ENCODE data around the gene FEM1B.

FEM1B gene

DNA sequence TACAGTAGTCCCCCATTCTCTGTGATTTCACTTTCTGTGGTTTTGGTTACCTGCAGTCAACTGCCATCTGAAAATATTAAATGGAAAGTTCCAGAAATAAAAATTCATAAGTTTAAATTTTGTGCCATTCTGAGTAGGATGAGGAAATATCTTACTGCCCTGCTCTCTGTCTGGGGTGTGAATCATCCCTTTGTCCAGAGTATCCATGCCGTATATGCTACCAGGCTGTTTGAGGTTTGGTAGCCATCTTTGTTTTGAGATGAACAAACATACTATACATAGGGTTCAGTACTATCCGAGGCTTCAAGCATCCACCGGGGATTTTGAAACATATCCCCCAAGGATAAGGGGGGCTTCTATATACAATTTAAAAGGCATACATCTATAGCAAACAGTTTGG is 16.3 kb upstream of the FEM1B start:
- DNase-seq: no peak

DNA sequence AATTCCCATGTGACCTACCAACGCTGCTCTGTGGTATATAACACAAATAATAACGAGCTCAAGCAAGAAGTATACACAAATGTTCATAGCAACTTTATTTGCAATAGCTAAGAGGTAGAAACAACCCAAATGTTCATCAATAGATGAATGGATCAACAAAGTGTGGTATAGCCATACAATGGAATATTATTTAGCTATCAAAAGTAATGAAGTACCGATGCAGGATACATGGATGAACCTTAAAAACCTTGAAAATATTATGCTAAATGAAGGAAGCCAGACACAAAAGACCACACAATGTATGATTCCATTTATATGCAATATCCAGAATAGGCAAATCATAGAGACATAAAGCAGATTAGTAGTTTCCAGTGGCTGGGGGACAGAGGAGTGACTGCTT is 15.6 kb upstream of the FEM1B start:
- DNase-seq: no peak

DNA sequence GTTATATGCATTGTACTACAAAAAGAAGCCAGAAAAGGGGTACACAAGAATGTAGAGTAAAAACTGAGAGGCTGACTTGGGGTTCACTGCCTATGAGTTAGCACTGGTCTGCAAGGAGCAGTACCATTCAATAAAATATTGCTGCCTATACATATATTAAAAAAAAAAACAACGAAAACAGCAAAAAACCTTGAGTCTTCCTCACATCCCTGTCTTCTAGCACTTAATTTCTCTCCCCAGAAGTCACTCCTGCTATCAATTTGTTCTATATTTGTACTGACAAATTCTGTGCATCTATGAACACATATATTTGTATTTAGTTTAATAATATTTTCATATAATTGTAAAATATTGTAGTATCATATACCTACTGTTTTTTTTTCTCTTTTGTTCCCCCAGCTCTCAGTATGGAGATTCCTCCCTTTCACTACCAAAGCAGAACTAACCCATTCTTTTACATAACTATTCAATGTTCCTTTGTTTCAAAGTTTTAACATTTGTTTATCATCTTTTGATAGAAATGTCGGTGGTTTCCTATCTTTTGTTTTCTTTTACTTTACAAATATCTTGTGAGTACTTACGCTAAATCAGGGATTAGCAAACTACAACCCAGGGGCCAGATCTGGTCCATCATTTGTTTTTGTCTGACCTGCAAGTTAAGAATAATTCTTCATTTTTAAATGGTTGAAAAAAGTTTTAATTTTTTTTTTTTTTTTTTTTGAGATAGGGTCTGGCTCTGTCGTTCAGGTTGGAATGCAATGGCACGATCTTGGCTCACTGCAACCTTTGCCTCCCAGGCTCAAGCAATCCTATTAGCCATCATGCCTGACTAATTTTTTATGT is 14.8 kb upstream of the FEM1B start:
- no peak for DNase-seq

DNA sequence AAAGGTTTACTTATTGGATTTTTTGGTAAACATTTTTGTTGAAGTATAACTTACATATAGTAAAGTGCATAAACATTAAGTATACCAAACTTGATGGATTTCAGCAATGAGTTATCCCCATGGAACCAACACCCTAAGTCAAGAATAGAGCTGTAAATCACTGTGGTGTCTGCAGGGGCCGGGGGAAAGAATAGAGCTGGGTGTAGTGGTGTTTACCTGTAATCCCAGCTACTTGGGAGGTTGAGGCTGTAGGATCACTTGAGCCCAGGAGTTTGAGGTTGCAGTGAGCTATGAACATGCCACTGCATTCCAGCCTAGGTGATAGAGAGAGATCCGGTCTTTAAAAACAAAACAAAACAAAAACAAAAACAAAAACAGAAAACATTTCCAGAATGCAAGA is 13.3 kb upstream of the FEM1B start:
- no peak for DNase-seq

DNA sequence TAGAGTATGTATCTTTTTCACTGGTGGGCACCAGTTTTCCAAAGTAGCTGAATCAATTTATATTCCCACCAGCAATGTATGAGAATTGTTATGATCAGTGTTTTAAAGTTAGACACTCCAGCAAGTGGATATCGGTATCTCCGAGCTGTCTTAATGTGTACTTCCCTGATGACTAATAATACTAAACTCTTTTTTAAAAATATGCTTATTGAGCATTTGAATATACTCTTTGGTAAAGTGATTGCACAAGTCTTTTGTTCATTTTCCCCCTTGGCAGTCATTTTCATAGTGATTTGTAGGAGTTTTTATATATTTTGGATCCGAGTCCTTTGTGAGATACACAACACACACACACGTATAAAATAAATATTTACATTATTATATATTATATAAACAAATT is 12.5 kb upstream of the FEM1B start:
- DNase-seq: no peak

DNA sequence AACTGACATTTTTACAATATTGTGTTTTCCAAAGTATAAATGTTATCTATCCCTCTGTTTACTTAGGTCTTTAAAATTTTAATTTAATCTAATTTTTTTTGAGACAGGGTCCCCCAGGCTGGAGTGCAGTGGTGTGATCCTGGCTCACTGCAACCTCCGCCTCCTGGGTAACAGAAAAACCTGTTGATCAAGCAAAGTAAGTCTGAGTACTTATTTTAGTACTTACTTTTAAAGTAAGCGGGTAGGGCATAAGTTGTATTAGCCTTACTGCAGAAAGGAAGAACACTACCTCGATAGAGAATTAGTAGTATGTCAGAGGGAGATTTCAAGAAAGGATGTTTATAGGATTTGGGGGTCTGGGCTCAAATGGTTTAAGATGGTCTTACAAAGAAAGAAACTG is 11.9 kb upstream of the FEM1B start:
- DNase-seq: no peak

DNA sequence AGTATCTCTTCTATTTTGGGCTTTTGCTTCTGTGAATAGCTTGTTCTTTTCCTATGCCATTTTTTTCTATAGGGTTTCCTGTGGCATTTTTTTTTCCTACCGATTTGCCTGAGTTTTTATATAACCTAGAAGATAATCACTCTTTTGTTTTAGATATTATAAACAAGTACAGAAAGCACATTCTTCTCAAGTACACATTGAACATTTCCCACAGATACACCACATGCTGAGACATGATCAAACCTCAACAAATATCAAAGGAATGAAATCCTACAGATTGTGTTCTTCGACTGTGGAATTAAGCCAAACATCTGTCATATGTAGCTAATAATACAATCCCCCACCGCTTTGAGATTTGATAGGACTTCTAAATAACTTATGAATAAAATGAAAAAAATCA is 9.1 kb upstream of the FEM1B start:
- no peak for DNase-seq

DNA sequence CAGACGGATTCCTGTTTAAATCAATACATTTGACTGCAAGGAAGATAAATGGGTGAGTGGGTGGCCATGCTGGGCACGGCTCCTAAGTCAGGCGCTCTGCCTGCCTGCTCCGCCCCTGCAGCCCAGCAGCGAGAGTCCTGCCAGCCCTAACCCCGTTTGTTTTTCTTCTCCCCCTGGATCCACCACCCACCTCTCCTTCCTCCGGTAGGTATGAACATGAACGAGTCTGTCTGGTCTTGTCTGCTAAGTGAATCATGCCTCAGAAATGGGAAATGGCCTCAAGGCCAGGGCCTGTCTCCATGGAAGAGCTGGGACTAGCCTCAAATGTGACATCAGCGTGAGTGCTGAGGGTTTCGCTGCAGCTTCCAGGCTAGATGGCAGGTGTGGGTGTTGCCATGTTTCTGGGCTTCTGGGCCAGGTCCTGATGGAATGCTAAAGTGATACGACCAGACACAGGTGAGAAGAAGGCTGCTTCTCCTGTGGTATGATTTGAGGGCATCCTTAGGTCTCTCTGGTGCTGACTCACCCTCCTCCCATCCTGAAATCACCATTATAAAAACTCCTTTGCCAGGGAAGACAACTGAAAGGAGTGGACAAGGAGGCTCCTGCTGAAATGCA is 5.6 kb upstream of the FEM1B start:
- peak; percentile 83 for DNase-seq

DNA sequence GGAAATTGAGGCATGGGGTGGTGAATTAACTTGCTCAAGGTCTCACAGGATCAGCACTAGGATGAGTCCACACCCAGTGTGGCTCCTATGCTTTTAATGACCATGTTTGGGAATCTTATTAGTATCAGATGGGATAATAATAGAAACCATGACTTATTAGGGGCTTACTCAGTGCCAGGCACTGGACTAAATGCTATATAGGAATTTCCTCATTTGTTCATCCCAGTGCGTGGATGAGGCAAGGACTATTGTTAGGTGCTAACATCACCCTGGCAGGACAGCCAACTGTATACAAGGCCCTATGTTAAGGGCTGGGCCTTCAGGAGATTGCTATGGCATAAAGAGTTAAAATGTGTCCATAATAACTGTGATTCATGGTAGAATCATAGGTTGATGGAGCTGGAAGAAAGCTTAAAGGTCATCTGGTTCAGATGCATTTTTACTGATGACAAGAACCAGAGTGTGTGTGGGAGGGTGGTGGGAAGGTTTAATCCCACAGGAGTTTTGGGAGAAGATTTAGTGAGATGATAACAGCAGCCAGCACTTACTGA is 4.7 kb upstream of the FEM1B start:
- DNase-seq: peak; percentile 93

DNA sequence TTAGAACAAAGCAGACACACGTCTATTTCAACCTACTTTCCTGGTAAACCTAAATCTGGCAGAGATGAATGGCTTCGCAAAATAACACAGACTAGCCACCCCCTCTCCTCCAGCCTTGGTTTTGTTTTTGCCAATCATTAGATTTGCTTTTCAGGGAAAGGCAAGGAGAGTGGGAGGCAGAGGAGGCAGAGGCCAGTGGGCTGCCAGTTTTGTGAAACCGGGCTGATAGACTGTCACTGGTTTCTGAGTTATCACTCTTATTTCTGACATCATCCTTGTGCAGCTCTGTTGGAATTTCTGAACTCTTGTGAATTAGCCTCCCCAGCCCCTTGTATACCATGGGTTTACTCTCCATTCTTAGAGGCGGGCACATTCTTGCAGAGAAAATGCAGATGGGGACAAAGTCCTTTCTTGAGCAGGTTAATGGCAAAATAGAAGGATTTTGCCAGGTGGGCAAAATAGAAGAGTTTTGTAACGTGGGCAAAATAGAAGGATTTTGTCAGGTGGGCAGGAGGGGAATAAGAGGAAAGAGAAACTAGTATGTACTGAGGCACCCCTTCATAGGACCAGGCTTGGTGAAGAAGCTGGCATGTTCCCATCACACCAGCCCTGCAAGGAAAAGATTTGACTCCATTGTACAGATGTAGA is 3.2 kb upstream of the FEM1B start:
- DNase-seq: no peak

DNA sequence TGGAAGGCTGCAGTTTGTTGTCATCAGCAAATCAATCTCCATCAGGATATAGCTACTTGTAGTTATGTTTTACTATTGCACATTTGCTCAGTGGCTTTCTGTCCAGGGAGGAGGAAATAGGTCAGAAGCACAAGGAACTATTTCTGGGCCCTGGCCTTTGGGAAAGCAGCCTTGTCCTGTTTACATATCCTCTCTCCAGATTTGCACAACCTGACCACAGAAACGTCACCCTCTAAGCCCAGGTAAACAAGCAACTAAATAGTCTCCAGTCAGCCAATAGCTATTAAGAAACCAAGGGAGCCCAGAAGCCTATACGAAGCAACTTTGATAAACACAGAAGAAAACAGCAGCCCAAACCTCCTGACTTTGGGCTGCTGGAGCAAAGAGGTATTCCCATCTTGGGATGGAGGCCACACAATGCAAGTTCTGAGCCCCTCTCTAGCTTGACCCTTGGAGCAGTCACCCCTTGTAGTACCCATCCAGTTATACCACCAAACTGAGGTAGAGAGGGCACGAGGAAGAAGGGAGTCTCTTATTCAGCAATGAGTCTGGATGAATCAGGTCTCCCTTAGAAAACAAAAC is 2.3 kb upstream of the FEM1B start:
- no peak for DNase-seq

DNA sequence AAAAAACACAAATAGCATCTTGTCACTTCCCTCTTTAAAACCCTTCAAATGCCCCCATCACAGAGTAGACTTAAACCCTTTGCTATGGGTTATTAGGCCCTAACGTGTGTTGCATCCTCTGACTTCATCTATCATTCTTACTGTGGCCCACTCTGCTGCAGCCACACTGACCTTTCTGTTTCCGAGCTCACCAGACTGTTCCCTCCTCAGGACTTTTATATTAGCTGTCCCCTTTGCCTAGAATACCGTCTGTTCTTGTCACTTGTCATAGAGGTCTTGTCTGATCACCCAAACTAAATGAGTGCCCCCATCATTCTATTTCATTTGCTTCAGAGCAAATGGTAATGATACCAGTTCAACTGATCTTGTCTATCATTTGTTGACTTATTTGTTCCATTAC is 877 bp upstream of the FEM1B start:
- DNase-seq: no peak

DNA sequence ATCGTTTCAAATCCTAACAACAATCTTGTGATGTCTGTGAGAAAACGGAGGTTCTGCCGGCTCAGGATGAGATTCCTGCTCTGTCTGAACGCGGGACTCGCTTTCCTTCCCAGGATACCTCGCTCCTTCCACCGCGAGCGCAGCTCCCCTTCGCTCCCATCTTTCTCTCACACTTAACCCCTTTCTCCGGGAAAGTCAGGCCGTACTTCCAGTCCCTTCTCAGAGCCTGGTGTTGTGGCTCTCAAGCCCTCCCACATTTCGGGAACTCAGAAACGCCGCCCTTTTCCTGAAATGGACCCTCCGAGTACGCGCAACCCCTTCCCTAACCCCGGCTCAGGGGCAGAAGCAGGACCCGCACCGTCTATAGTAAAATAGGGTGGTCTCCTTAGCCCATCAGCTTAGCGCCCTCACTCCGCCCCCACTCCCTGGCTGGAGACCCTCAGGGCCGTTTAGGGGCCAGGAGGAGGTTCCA is 378 bp upstream of the FEM1B start:
- DNase-seq: peak; percentile 68

DNA sequence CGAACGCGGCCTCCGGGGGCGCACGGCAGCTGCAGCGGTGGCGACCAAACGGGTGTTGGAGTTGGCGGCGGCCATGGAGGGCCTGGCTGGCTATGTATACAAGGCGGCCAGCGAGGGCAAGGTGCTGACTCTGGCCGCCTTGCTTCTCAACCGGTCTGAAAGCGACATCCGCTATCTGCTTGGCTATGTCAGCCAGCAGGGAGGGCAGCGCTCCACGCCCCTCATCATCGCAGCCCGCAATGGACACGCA is 725 bp downstream of the FEM1B start:
- no peak for DNase-seq

DNA sequence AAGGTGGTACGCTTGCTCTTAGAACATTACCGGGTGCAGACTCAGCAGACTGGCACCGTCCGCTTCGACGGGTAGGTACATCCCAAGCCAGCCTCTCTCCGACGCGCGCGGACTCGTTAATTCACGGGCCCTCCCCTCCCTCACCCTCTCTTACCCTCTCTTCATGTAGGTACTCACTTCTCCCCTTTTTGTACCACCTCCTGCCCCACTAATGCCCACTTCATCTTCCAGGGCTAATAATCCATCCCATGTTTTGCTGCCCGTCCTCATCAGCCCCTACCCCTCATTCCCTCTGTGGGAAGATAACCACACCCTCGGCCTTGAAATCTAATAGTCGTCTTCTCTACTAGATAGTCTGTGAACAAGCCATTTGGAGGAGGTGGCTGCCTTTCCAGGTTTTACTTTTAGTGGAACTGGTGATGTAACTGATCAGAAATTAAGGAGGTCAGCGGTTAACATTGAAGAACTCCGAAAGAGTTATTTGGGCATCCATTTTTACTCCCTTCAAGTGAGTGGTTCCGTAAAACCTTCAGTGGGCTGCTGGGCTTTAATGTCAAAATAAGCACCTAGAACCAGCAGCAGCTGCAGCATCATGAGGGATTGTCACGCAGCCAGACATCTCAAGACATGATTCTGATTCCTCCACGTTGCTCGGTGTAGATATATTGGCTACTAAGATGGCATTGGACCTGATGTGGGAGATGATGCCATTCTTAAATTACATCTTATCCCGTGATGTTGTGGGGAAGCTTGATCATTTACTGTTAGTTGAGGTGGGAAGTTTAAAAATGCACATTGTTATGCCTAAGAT is 1.3 kb downstream of the FEM1B start:
- DNase-seq: peak; percentile 56

DNA sequence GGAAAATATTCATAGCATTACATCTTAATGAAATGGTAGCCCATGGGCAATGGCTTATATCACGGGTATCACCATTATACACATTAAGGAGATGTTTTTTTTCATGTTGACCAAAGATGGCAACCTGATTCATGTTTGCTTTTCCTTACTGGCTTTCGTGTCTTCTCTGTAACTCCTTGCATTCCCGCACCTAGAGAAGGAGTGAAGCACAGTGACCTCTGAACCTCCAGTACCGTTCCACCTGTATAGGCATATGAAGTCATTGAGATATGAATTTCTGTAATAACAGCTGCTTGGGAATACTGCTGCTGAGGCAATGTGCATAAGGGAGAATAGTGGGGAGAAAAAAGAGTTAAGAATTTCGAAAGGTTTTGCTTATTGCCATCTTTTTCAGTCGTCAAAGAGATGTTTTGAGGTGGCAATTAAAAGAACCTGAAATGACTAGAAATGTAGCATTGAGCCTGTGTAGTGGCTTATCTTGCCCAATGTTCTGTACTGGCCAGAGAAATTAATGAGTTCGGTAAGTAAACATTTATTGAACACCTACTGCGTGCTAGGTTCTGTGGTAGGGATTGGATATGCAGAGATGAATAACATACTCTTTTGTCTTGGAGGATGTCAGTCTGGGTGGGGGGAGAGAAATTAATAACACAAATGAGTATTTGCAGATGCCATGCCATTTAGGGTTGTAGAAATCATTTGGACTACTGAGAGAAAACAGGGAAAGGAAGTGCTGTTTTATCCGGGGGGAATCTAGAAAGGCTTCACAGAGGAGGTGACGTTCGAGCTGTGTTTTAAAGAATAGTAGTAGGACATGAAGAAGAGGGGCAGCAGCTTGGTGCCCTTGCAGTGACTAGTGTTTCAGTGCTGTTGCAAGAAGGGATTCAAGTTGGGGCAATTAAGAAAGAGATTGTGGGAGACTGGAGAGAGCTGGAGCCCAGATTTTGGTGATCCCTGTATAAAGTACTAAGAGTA is 2.5 kb downstream of the FEM1B start:
- DNase-seq: no peak

DNA sequence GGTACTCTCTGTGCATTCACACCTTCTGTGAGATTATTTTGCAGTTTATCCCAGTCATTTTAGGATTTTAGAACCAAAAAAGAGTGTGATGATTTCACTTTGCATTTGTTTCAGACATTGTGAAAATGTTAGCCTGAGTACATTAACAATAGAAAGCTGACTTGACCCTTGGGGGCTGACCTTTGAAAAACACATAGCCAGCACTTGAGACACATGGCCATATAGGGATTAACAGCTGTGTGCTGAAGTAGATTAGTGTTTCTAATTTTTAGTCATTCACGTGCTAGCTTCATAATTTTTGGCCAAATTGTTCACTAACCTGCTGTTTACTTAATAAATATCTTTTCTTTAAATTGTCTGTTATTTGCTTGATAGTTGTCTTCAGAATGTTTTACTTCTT is 3.5 kb downstream of the FEM1B start:
- DNase-seq: no peak

DNA sequence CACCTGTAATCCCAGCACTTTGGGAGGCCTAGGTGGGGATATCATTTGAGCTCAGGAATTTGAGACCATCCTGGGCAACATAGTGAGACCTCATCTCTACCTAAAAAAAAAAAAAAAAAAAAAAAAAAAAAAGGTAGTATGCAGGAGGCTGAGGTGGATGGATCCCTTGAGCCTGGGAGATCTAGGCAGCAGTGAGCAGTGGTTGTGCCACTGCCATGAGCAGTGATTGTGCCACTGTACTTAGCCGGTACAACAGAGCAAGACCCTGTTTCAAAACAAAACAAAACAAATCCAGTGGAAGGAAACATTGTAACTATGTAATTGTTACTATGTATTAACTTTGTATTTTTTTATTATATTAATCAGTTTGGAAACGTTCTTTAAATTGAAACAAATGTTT is 5.9 kb downstream of the FEM1B start:
- DNase-seq: no peak

DNA sequence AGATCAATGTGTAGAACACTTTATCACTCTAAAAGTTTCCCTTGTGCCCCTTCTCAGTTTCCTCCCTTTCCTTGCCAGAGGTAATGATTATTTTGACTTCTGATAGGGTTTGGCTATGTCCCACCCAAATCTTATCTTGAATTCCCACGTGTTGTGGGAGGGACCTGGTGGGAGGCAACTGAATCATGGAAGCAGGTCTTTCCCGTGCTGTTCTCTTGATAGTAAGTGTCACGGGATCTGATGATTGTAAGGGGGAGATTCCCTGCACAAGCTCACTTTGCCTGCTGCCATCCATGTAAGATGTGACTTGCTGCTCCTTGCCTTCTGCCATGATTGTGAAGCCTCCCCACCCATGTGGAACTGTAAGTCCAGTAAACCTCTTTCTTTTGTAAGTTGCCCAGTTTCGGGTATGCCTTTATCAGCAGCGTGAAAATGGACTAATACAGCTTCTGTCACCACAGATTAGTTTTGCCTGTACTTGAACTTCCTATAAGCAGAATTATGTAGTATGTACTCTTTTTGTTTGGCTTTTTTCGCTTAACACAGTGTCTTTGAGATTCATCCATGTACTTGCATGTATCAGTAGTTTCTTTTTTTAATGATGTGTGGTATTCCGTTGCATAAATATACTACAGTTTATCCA is 7.2 kb downstream of the FEM1B start:
- no peak for DNase-seq

DNA sequence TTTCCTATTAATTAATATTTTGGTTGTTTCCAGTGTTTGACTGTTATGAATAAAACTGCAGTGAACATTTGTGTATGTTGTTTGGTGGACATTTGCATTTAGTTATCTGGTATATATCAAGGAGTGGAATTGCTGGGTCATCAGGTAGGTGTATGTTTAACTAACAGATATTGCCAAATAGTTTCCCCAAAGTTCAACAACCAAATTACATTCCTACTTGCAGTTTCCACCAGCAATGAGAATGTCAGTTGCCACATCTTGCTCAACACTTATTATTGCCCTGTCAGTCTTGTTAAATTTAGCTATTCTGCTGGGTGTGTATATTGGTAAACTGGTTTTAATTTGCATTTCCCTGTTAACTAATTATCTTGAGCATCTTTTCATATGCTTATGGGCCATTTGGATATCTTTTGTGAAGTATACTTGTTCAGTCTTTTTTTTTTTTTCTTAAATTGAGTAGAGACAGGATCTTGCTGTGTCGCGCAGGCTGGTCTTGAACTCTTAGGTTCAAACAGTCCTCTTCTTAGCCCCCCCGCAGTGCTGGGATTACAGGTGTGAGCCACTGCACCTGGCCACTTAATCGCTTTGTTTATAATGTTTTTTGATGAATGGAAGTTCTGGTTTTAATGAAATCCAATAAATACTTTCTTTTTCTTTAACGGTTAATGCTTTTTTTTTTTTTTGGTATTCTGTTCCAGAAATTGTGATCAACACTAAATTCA is 7.9 kb downstream of the FEM1B start:
- no peak for DNase-seq

Measured in fibroblast of skin of right quadriceps (primary cell).